Esophagus squamous epithelium (tissue), 4 donors: ENCODE results near the gene KAT6B.

Experiments used
- CTCF ChIP-seq, 6 experiments: fragments of 450-650 bp in 4 of 6; fragments of 200-600 bp in 2 of 6; sonication (generic) in 2 of 6; IDR thresholded peaks; one replicate each; pipeline ENCODE4 v1.5.1; 2016 to 2019; ENCODE audit warnings: antibody characterized with exemption in 6 of 6, mild to moderate bottlenecking in 4 of 6, moderate library complexity in 4 of 6
- POLR2A ChIP-seq, 4 donors: fragments of 450-650 bp; IDR thresholded peaks; one replicate each; pipeline ENCODE4 v1.6.1; 2017; ENCODE audit warnings: antibody characterized with exemption in 4 of 4, mild to moderate bottlenecking in 4 of 4, moderate library complexity in 3 of 4

- TF ChIP-seq CTCF (IDR thresholded peaks at IDR 0.05) = no peak
- no peak for TF ChIP-seq POLR2A (IDR thresholded peaks at IDR 0.05)
Measured at GRCh38 chr10:74937266-74937856, 111.0 kb downstream of the KAT6B start.
